ENCODE data around the gene PARP16.

PARP16 gene

DNA sequence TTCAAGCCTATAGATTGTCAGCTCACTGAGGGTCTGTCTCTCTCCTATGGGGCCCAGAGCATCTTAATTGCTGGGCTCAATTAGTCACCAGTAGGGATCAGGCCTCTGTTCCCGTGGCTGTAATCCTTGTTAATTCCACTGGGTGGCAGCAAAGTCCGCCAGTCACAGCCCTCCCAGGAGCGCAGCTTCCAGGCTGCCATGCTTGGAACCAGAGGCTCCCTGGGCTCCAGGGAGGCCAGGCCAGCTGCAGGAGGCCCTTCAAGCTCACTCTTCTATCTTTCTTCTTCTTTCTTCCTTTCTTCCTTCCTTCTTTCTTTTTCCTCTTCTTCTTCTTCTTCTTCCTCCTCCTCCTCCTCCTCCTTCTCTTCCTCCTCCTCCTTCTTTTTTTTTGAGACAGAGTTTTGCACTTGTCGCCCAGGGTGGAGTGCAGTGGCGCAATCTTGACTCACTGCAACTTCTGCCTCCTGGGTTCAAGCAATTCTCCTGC, 32.2 kb upstream of the PARP16 start:
- no peak for DNase-seq (ENCODE audit: extremely low read depth, insufficient read length)
- no peaks in the 10 kb centered on the region for H3K27me3 ChIP-seq (replicated peaks; ENCODE audit: control insufficient read depth, insufficient read depth, low read length)
- no peak overlapping the region for H3K4me3 ChIP-seq (replicated peaks; ENCODE audit: low read depth, low read length)
- TF ChIP-seq, protein P1, sequence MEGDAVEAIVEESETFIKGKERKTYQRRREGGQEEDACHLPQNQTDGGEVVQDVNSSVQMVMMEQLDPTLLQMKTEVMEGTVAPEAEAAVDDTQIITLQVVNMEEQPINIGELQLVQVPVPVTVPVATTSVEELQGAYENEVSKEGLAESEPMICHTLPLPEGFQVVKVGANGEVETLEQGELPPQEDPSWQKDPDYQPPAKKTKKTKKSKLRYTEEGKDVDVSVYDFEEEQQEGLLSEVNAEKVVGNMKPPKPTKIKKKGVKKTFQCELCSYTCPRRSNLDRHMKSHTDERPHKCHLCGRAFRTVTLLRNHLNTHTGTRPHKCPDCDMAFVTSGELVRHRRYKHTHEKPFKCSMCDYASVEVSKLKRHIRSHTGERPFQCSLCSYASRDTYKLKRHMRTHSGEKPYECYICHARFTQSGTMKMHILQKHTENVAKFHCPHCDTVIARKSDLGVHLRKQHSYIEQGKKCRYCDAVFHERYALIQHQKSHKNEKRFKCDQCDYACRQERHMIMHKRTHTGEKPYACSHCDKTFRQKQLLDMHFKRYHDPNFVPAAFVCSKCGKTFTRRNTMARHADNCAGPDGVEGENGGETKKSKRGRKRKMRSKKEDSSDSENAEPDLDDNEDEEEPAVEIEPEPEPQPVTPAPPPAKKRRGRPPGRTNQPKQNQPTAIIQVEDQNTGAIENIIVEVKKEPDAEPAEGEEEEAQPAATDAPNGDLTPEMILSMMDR (IDR thresholded peaks at IDR 0.05; ENCODE audit: insufficient read depth, low read length, poor library complexity, severe bottlenecking): peak; percentile 74
- H3K36me3 ChIP-seq (ENCODE audit: control insufficient read depth, insufficient read depth, low read length): no peaks in the 10 kb centered on the region

DNA sequence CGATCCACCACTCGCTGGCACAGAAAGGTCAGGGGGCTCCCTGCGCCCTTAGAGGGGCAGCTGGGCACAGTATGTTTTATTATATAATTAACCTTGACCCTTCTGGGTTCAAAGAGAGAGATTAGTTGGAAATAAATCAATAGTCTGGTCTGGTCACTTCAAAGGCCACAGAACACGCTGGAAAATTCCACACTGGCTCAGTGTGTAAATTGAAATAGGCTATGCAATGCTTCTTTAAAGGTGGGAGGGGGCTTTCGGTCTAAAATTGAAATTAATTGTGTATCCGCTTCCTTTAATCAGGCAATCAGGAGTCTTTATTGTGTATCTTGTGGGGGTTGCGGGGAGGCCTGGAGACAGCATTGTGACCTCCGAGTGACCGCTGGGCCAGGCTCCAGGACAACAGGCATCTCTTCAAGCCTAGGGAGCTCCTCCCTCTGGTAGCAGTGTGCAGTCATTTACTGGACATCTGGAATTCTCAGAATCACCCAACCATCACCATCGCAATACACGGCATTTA, 25.8 kb upstream of the PARP16 start:
- Histone ChIP-seq H3K36me3 (ENCODE audit: control insufficient read depth, insufficient read depth, low read length) (no peaks in the 10 kb centered on the region), H3K27me3 (replicated peaks; ENCODE audit: control insufficient read depth, insufficient read depth, low read length) (no peaks in the 10 kb centered on the region; the same call in 1 of the 2 replicates), H3K4me3 (replicated peaks; ENCODE audit: low read depth, low read length) (no peak overlapping the region)
- TF ChIP-seq, protein P1 (IDR thresholded peaks at IDR 0.05; ENCODE audit: insufficient read depth, low read length, poor library complexity, severe bottlenecking): no peak
- no peak for DNase-seq (ENCODE audit: extremely low read depth, insufficient read length)

DNA sequence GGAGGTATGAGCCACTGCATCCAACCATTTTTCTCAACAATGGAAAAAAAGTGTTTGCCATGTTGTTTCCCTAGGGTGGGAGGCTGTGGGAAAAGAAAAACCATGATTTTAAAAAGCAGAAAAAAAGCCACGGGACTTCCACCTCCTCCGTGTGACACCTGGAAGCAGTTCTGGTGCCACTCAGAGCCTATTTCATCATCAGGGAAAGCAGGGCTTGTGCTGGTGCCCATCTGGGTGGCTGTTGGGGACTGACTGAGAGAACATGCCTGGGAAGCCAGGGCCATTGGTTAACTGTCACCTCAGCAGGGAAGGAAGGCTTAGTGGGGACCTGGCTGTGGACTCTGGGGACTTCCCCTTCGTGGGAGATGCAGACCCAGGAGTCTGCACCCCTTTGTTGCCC, 25.1 kb upstream of the PARP16 start:
- TF ChIP-seq, protein P1 (IDR thresholded peaks at IDR 0.05; ENCODE audit: insufficient read depth, low read length, poor library complexity, severe bottlenecking): no peak
- no peaks in the 10 kb centered on the region; the same call in 1 of the 2 replicates for H3K27me3 ChIP-seq (replicated peaks; ENCODE audit: control insufficient read depth, insufficient read depth, low read length)
- H3K4me3 ChIP-seq (replicated peaks; ENCODE audit: low read depth, low read length): no peak overlapping the region
- no peaks in the 10 kb centered on the region for H3K36me3 ChIP-seq (ENCODE audit: control insufficient read depth, insufficient read depth, low read length)
- DNase-seq (ENCODE audit: extremely low read depth, insufficient read length): no peak

DNA sequence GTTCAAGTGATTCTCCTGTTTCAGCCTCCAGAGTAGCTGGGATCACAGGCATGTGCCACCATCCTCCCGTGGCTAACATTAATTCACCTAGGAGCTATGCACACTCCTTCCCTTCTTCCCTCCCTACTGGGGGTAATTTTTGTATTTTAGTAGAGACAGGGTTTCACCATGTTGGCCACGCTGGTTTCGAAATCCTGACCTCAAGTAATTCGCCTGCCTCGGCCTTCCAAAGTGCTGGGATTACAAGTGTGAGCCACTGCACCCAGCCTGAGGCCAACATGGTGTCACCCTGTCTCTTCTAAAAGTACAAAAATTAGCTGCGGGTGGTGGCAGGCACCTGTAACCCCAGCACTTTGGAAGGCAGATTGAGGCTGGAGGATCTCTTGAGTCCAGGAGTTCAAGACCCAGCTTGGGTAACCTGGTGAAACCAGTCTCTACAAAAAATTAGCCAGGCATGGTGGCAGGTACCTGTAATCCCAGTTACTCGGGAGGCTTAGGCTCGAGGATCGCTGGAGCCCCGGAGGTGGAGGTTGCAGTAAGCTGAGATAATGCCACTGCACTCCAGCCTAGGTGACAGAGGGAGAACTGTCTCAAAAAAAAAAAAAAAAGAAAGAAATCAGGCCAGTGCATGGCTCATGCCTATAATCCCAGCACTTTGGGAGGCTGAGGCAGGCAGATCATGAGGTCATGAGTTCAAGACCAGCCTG, 23.9 kb upstream of the PARP16 start:
- Histone ChIP-seq H3K36me3 (ENCODE audit: control insufficient read depth, insufficient read depth, low read length) (no peaks in the 10 kb centered on the region), H3K27me3 (replicated peaks; ENCODE audit: control insufficient read depth, insufficient read depth, low read length) (no peaks in the 10 kb centered on the region; the same call in 1 of the 2 replicates), H3K4me3 (replicated peaks; ENCODE audit: low read depth, low read length) (no peak overlapping the region)
- DNase-seq (ENCODE audit: extremely low read depth, insufficient read length): no peak
- TF ChIP-seq, protein P1 (IDR thresholded peaks at IDR 0.05; ENCODE audit: insufficient read depth, low read length, poor library complexity, severe bottlenecking): no peak

DNA sequence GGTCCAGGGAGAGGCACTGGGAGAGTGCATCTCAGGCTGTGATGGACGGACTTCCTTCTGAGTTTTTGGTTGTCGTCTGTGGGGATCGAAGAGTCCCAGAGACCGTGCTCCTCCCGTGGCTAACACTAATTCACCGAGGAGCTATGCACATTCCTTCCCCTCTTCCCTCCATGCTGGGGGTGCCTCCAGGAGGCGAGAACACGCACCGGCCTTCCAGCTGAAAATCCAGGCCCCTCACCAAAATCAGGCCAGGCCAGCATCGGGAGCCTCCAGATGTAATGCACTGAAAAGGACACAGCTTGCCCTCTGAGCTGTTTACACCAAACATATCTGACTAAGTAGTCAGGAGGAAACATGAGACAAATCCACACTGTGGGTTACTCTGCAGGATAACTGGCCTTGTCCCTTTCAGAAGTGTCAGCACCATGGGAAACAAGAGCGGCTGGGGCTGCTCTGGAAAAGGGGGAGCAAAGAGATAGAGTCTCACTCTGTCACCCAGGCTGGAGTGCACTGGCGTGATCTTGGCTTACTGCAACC, 23.3 kb upstream of the PARP16 start:
- H3K36me3 ChIP-seq (ENCODE audit: control insufficient read depth, insufficient read depth, low read length): no peaks in the 10 kb centered on the region
- no peak for DNase-seq (ENCODE audit: extremely low read depth, insufficient read length)
- TF ChIP-seq, protein P1 (IDR thresholded peaks at IDR 0.05; ENCODE audit: insufficient read depth, low read length, poor library complexity, severe bottlenecking): no peak
- no peak overlapping the region for H3K4me3 ChIP-seq (replicated peaks; ENCODE audit: low read depth, low read length)
- no peaks in the 10 kb centered on the region; the same call in 1 of the 2 replicates for H3K27me3 ChIP-seq (replicated peaks; ENCODE audit: control insufficient read depth, insufficient read depth, low read length)

Measured in GM06990 (cell line).